ENCODE measurements around the gene GCG.

DNA sequence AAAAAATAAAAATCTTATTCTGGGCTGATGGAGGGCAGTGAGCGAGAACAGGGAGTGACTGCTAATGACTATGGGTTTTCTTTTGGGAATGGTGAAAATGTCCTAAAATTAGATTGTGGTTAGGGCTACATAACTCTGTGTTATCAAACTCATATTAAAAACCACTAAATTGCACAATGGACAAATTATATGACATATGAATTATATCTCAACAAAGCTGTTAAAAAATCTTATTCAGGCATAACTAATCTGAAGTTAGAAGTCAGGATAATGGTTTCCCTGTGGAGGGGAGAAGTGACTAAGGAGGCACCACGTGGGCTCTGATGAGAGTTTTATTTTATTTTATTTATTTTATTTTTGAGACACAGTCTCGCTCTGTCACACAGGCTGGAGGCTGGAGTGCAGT lies 45.9 kb downstream of the GCG start:
- no peak for TF ChIP-seq CTCF (conservative IDR thresholded peaks at IDR 0.05)
- no peak for TF ChIP-seq EZH2 (IDR thresholded peaks at IDR 0.05; ENCODE audit: low read depth)
